Measurements from ENCODE around the gene HEXIM2. TPM values are rescaled to one million over a fixed set of nuclear protein-coding genes. Genes with fewer than 3 reads are reported as not detected.

HEXIM2 gene
- total and polyA plus RNA-seq, 2 of the 13 experiments (the other 11 are each of a cell fraction or from before 2014, with no cell fraction given), result 27.1 to 32.4 TPM

DNA sequence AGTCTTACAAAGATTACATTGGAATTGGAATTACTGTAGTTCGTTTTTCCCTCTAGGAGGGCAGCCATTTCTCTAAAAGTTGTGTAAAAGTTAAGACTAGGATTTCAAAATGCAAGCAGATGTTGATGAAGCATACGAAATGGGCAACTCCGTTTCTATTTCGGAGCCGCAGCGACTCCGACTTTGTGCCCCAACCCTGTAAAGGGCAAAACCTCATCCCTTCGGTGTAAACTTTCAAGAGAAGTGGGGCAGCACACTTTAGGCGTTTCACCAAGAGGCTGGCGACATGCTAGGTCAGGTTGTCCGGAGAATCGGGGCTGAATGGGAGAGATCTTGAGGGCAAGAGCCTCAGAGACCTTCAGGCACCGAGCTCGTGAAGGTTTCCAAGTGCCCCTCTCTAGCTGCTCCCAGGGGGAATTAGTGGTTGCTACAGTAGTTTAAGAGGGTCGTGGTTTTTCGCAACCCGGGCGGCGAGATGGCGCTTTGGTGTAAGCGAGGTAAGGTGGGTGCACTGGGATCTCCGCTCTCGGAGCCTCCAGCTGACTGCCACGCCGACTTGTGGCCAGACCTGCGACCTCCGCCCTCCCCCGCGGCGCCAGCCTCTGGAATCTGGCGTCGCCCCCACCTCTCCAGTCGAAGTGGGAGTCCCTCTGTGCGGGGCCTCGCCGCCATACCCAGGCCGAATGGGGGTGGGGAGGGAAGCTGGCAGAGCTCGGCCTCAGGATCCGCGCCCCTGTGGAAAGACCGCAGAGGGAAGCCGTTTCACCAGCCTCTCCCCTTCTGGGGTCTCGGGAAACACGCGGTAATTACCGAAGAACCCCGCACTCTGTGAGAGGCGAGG is 1.0 kb upstream of the HEXIM2 start (continued):
- TF ChIP-seq, protein P1, sequence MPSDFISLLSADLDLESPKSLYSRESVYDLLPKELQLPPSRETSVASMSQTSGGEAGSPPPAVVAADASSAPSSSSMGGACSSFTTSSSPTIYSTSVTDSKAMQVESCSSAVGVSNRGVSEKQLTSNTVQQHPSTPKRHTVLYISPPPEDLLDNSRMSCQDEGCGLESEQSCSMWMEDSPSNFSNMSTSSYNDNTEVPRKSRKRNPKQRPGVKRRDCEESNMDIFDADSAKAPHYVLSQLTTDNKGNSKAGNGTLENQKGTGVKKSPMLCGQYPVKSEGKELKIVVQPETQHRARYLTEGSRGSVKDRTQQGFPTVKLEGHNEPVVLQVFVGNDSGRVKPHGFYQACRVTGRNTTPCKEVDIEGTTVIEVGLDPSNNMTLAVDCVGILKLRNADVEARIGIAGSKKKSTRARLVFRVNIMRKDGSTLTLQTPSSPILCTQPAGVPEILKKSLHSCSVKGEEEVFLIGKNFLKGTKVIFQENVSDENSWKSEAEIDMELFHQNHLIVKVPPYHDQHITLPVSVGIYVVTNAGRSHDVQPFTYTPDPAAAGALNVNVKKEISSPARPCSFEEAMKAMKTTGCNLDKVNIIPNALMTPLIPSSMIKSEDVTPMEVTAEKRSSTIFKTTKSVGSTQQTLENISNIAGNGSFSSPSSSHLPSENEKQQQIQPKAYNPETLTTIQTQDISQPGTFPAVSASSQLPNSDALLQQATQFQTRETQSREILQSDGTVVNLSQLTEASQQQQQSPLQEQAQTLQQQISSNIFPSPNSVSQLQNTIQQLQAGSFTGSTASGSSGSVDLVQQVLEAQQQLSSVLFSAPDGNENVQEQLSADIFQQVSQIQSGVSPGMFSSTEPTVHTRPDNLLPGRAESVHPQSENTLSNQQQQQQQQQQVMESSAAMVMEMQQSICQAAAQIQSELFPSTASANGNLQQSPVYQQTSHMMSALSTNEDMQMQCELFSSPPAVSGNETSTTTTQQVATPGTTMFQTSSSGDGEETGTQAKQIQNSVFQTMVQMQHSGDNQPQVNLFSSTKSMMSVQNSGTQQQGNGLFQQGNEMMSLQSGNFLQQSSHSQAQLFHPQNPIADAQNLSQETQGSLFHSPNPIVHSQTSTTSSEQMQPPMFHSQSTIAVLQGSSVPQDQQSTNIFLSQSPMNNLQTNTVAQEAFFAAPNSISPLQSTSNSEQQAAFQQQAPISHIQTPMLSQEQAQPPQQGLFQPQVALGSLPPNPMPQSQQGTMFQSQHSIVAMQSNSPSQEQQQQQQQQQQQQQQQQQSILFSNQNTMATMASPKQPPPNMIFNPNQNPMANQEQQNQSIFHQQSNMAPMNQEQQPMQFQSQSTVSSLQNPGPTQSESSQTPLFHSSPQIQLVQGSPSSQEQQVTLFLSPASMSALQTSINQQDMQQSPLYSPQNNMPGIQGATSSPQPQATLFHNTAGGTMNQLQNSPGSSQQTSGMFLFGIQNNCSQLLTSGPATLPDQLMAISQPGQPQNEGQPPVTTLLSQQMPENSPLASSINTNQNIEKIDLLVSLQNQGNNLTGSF (CRISPR knock-in tag; IDR thresholded peaks at IDR 0.05), result no peak; the same call in none of the 2 replicates
- TF ChIP-seq JARID2 (CRISPR knock-in tag; IDR thresholded peaks at IDR 0.05; ENCODE audit: insufficient replicate concordance) (peak; percentile 61), ZNF678 (CRISPR knock-in tag; IDR thresholded peaks at IDR 0.05) (peak; percentile 96), KLF12 (CRISPR knock-in tag; IDR thresholded peaks at IDR 0.05; ENCODE audit: borderline replicate concordance) (peak; percentile 20; the same call in 1 of the 2 replicates), ZBTB7B (CRISPR knock-in tag; IDR thresholded peaks at IDR 0.05) (peak; percentile 51; the same call in 1 of the 2 replicates), ZNF724P (CRISPR knock-in tag; IDR thresholded peaks at IDR 0.05; ENCODE audit: borderline replicate concordance) (no peak), ZNF383 (CRISPR knock-in tag; IDR thresholded peaks at IDR 0.05; ENCODE audit: borderline replicate concordance) (no peak), ZBTB1 (CRISPR knock-in tag; IDR thresholded peaks at IDR 0.05; ENCODE audit: borderline replicate concordance) (0 out of 2 replicates have a peak, but pooled peaks have one; percentile 57), NONO (IDR thresholded peaks at IDR 0.05) (no peak), NONO (CRISPR knock-in tag; conservative IDR thresholded peaks at IDR 0.05) (no peak; the same call in 1 of the 2 replicates)
- TF ChIP-seq, protein P2, sequence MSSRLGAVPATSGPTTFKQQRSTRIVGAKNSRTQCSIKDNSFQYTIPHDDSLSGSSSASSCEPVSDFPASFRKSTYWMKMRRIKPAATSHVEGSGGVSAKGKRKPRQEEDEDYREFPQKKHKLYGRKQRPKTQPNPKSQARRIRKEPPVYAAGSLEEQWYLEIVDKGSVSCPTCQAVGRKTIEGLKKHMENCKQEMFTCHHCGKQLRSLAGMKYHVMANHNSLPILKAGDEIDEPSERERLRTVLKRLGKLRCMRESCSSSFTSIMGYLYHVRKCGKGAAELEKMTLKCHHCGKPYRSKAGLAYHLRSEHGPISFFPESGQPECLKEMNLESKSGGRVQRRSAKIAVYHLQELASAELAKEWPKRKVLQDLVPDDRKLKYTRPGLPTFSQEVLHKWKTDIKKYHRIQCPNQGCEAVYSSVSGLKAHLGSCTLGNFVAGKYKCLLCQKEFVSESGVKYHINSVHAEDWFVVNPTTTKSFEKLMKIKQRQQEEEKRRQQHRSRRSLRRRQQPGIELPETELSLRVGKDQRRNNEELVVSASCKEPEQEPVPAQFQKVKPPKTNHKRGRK (CRISPR knock-in tag; IDR thresholded peaks at IDR 0.05), result no peak; the same call in 1 of the 2 replicates
- TF ChIP-seq, protein P3, sequence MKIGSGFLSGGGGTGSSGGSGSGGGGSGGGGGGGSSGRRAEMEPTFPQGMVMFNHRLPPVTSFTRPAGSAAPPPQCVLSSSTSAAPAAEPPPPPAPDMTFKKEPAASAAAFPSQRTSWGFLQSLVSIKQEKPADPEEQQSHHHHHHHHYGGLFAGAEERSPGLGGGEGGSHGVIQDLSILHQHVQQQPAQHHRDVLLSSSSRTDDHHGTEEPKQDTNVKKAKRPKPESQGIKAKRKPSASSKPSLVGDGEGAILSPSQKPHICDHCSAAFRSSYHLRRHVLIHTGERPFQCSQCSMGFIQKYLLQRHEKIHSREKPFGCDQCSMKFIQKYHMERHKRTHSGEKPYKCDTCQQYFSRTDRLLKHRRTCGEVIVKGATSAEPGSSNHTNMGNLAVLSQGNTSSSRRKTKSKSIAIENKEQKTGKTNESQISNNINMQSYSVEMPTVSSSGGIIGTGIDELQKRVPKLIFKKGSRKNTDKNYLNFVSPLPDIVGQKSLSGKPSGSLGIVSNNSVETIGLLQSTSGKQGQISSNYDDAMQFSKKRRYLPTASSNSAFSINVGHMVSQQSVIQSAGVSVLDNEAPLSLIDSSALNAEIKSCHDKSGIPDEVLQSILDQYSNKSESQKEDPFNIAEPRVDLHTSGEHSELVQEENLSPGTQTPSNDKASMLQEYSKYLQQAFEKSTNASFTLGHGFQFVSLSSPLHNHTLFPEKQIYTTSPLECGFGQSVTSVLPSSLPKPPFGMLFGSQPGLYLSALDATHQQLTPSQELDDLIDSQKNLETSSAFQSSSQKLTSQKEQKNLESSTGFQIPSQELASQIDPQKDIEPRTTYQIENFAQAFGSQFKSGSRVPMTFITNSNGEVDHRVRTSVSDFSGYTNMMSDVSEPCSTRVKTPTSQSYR (CRISPR knock-in tag; IDR thresholded peaks at IDR 0.05; ENCODE audit: borderline replicate concordance), result peak; percentile 90
- TF ChIP-seq, protein P4, sequence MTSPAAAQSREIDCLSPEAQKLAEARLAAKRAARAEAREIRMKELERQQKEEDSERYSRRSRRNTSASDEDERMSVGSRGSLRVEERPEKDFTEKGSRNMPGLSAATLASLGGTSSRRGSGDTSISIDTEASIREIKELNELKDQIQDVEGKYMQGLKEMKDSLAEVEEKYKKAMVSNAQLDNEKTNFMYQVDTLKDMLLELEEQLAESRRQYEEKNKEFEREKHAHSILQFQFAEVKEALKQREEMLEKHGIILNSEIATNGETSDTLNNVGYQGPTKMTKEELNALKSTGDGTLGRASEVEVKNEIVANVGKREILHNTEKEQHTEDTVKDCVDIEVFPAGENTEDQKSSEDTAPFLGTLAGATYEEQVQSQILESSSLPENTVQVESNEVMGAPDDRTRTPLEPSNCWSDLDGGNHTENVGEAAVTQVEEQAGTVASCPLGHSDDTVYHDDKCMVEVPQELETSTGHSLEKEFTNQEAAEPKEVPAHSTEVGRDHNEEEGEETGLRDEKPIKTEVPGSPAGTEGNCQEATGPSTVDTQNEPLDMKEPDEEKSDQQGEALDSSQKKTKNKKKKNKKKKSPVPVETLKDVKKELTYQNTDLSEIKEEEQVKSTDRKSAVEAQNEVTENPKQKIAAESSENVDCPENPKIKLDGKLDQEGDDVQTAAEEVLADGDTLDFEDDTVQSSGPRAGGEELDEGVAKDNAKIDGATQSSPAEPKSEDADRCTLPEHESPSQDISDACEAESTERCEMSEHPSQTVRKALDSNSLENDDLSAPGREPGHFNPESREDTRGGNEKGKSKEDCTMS (CRISPR knock-in tag; conservative IDR thresholded peaks at IDR 0.05), result no peak
- TF ChIP-seq, protein P5, sequence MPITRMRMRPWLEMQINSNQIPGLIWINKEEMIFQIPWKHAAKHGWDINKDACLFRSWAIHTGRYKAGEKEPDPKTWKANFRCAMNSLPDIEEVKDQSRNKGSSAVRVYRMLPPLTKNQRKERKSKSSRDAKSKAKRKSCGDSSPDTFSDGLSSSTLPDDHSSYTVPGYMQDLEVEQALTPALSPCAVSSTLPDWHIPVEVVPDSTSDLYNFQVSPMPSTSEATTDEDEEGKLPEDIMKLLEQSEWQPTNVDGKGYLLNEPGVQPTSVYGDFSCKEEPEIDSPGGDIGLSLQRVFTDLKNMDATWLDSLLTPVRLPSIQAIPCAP (CRISPR knock-in tag; IDR thresholded peaks at IDR 0.05; ENCODE audit: low read depth), result no peak; the same call in 1 of the 2 replicates
